ENCODE data around the gene LAMTOR1.

The LAMTOR1 gene

GRCh38 chr11:72098741-72099140 lies 4.4 kb downstream of the LAMTOR1 start:
- H3K36me3 ChIP-seq (ENCODE audit: control insufficient read depth, insufficient read depth, low read length) = peaks cover 27% of the 10 kb centered on the region
- no peak for TF ChIP-seq CTCF (IDR thresholded peaks at IDR 0.05; ENCODE audit: insufficient read depth, low read length, poor library complexity, severe bottlenecking)
- no peak for DNase-seq (ENCODE audit: extremely low read depth, insufficient read length)
- no peak overlapping the region for H3K4me3 ChIP-seq (replicated peaks; ENCODE audit: low read depth, low read length)
- no peaks in the 10 kb centered on the region for H3K27me3 ChIP-seq (replicated peaks; ENCODE audit: control insufficient read depth, insufficient read depth, low read length)

GRCh38 chr11:72091292-72091691 lies 11.8 kb downstream of the LAMTOR1 start:
- Histone ChIP-seq H3K27me3 (replicated peaks; ENCODE audit: control insufficient read depth, insufficient read depth, low read length) (no peaks in the 10 kb centered on the region), H3K4me3 (replicated peaks; ENCODE audit: low read depth, low read length) (no peak overlapping the region), H3K36me3 (ENCODE audit: control insufficient read depth, insufficient read depth, low read length) (peaks cover 12% of the 10 kb centered on the region)
- TF ChIP-seq CTCF (IDR thresholded peaks at IDR 0.05; ENCODE audit: insufficient read depth, low read length, poor library complexity, severe bottlenecking) = peak; percentile 83
- peak; percentile 28 for DNase-seq (ENCODE audit: extremely low read depth, insufficient read length)

GRCh38 chr11:72088076-72088808 lies 14.9 kb downstream of the LAMTOR1 start:
- Histone ChIP-seq H3K36me3 (ENCODE audit: control insufficient read depth, insufficient read depth, low read length) (peaks cover 2% of the 10 kb centered on the region), H3K4me3 (replicated peaks; ENCODE audit: low read depth, low read length) (no peak overlapping the region), H3K27me3 (replicated peaks; ENCODE audit: control insufficient read depth, insufficient read depth, low read length) (no peaks in the 10 kb centered on the region)
- DNase-seq (ENCODE audit: extremely low read depth, insufficient read length) = no peak
- TF ChIP-seq CTCF (IDR thresholded peaks at IDR 0.05; ENCODE audit: insufficient read depth, low read length, poor library complexity, severe bottlenecking) = no peak

GRCh38 chr11:72085621-72086351 lies 17.3 kb downstream of the LAMTOR1 start:
- TF ChIP-seq CTCF (IDR thresholded peaks at IDR 0.05; ENCODE audit: insufficient read depth, low read length, poor library complexity, severe bottlenecking) = no peak
- Histone ChIP-seq H3K4me3 (replicated peaks; ENCODE audit: low read depth, low read length) (no peak overlapping the region), H3K36me3 (ENCODE audit: control insufficient read depth, insufficient read depth, low read length) (no peaks in the 10 kb centered on the region; the same call in 1 of the 2 replicates), H3K27me3 (replicated peaks; ENCODE audit: control insufficient read depth, insufficient read depth, low read length) (no peaks in the 10 kb centered on the region)
- DNase-seq (ENCODE audit: extremely low read depth, insufficient read length) = no peak

- no peak for TF ChIP-seq CTCF (IDR thresholded peaks at IDR 0.05; ENCODE audit: insufficient read depth, low read length, poor library complexity, severe bottlenecking)
- Histone ChIP-seq H3K4me3 (replicated peaks; ENCODE audit: low read depth, low read length) (no peak overlapping the region), H3K36me3 (ENCODE audit: control insufficient read depth, insufficient read depth, low read length) (no peaks in the 10 kb centered on the region; the same call in 1 of the 2 replicates), H3K27me3 (replicated peaks; ENCODE audit: control insufficient read depth, insufficient read depth, low read length) (no peaks in the 10 kb centered on the region)
- no peak for DNase-seq (ENCODE audit: extremely low read depth, insufficient read length)
Observed at GRCh38 chr11:72084965-72085364, 18.1 kb downstream of the LAMTOR1 start.
